PC-3 (cell line): Measurements from ENCODE around the gene THTPA. TPM values are rescaled to one million over a fixed set of nuclear protein-coding genes. Genes with fewer than 3 reads are reported as not detected.
A peak's percentile ranks its signal among the peaks of the same experiment; 100 is the strongest.

Experiments
- ATAC-seq: fragments of 200-7000 bp; cut with Tn5 transposase; 2 replicates; pipeline ENCODE4 v1.9.1; 2020; ENCODE audit warnings: mild to moderate bottlenecking, moderate library complexity
- BruUV-seq: library from RNA; stranded (reverse); fragments of 400-500 nt; replicated peaks from 2 replicates; lab custom pipeline; 2021; lab: Mats Ljungman, UMichigan
- CTCF ChIA-PET: fragments of 300-600 bp; sonication (Branson Sonifier 250); formaldehyde crosslinking; loops from one replicate; lab custom pipeline; 2022; ENCODE audit warnings: antibody characterized with exemption; lab: Charles Lee
- POLR2A ChIA-PET: fragments of 300-600 bp; sonication (Branson Sonifier 250); formaldehyde crosslinking; loops from one replicate; lab custom pipeline; 2022; ENCODE audit warnings: antibody characterized with exemption; ENCODE audit not compliant: unreplicated experiment; lab: Charles Lee
- DNase-seq: peaks from one replicate; pipeline ENCODE4 v3.0.0-alpha.2; 2015
- H2AFZ ChIP-seq: fragments of 300-600 bp; sonication (generic); 2 replicates; pipeline ENCODE4 v1.6.0; 2016; ENCODE audit warnings: antibody characterized with exemption, low read length
- H3F3A ChIP-seq: fragments of 300-600 bp; sonication (generic); one replicate; pipeline ENCODE4 v1.6.0; 2017; ENCODE audit warnings: antibody characterized with exemption, low read length, control low read depth, mild to moderate bottlenecking; ENCODE audit not compliant: unreplicated experiment
- H3K27ac ChIP-seq: fragments of 300-600 bp; sonication (generic); 2 replicates; pipeline ENCODE4 v1.5.1; 2016; ENCODE audit warnings: mild to moderate bottlenecking, low read length
- H3K27me3 ChIP-seq: fragments of 300-600 bp; sonication (generic); 2 replicates; pipeline ENCODE4 v1.6.1; 2016; ENCODE audit warnings: low read length, mixed read lengths
- H3K36me3 ChIP-seq: fragments of 300-600 bp; sonication (generic); 2 replicates; pipeline ENCODE4 v1.6.1; 2016; ENCODE audit warnings: low read depth, mixed run types, low read length, mixed read lengths
- H3K4me1 ChIP-seq: fragments of 300-600 bp; sonication (generic); 2 replicates; pipeline ENCODE4 v1.5.1; 2016; ENCODE audit warnings: low read length; ENCODE audit not compliant: insufficient read depth
- H3K4me2 ChIP-seq: fragments of 300-600 bp; sonication (generic); 2 replicates; pipeline ENCODE4 v1.6.0; 2016; ENCODE audit warnings: low read length
- H3K4me3 ChIP-seq: fragments of 300-600 bp; sonication (generic); 2 replicates; pipeline ENCODE4 v1.5.1; 2016; ENCODE audit warnings: mild to moderate bottlenecking, low read length, mixed read lengths
- H3K79me2 ChIP-seq: fragments of 300-600 bp; sonication (generic); 2 replicates; pipeline ENCODE4 v1.6.1; 2017; ENCODE audit warnings: low read length, mixed read lengths
- H3K9ac ChIP-seq: fragments of 300-600 bp; sonication (generic); 2 replicates; pipeline ENCODE4 v1.6.0; 2016; ENCODE audit warnings: mild to moderate bottlenecking, low read length
- H3K9me2 ChIP-seq: fragments of 300-600 bp; sonication (generic); replicated peaks from 2 replicates; pipeline ENCODE4 v1.6.1; 2016; ENCODE audit warnings: mixed run types, low read length, mixed read lengths
- H3K9me3 ChIP-seq: fragments of 300-600 bp; sonication (generic); 2 replicates; pipeline ENCODE4 v1.6.1; 2016; ENCODE audit warnings: low read length, mixed read lengths
- H4K20me1 ChIP-seq: fragments of 300-600 bp; sonication (generic); 2 replicates; pipeline ENCODE4 v1.6.1; 2016; ENCODE audit warnings: low read length, mixed read lengths
- CTCF ChIP-seq: fragments of 300-600 bp; sonication (generic); conservative IDR thresholded peaks from 2 replicates; pipeline ENCODE4 v1.5.1; 2017; ENCODE audit warnings: antibody characterized with exemption, low read depth, mild to moderate bottlenecking, low read length
- EZH2 ChIP-seq: fragments of 300-600 bp; sonication (generic); IDR thresholded peaks from one replicate; pipeline ENCODE4 v1.6.1; 2017; ENCODE audit warnings: antibody characterized with exemption, mild to moderate bottlenecking, low read length; ENCODE audit not compliant: unreplicated experiment
- EZH2phosphoT487 ChIP-seq: fragments of 300-600 bp; sonication (generic); IDR thresholded peaks from 2 replicates; pipeline ENCODE4 v1.6.1; 2018; ENCODE audit warnings: mild to moderate bottlenecking, antibody characterized with exemption, low read length, borderline replicate concordance
- intact Hi-C: fragments of 100-400 bp; cut with micrococcal nuclease; formaldehyde crosslinking; loops from 2 replicates; pipeline ENCODE4 v1.9.0; 2023
- total RNA-seq: library from RNA; depleted of rRNA; stranded (reverse); fragments of >200 nt; gene quantifications from 2 replicates; pipeline ENCODE4 v1.2.3, GENCODE V29; 2014

THTPA gene
- total RNA-seq, 1 experiment from 2014 or later: 13.0 TPM

- H3K36me3 ChIP-seq: no peaks in the 10 kb centered on the region
- intact Hi-C loops: no loop called here
- H3K27ac ChIP-seq: no peak overlapping the region
- CTCF ChIA-PET: no interaction called here
- no peaks in the 10 kb centered on the region for H3K9me2 ChIP-seq
- H3K9me3 ChIP-seq: no peaks in the 10 kb centered on the region
- no peak overlapping the region for H2AFZ ChIP-seq
- POLR2A ChIA-PET: no interaction called here
- no TSS peak for BruUV-seq
- H3K79me2 ChIP-seq: no peaks in the 10 kb centered on the region
- no peak overlapping the region for H3K4me3 ChIP-seq
- no peak for ATAC-seq
- peaks cover 14% of the 10 kb centered on the region for H3K27me3 ChIP-seq
- no peak for TF ChIP-seq CTCF
- no peak for TF ChIP-seq EZH2phosphoT487
- no peak for TF ChIP-seq EZH2
- H3F3A ChIP-seq: no peaks in the 10 kb centered on the region
- H3K4me1 ChIP-seq: peaks cover 12% of the 10 kb centered on the region
- no peak overlapping the region for H3K4me2 ChIP-seq
- no peaks in the 10 kb centered on the region for H4K20me1 ChIP-seq
- H3K9ac ChIP-seq: no peak overlapping the region
- no peak for DNase-seq
Measured at GRCh38 chr14:23572836-23573235, 16.8 kb downstream of the THTPA start.

GRCh38 chr14:23573384-23574015, 17.4 kb downstream of the THTPA start:
- ATAC-seq (no peak), DNase-seq (no peak)
- CTCF ChIA-PET: no interaction called here
- no peaks in the 10 kb centered on the region for H3K9me2 ChIP-seq
- H3K4me1 ChIP-seq: 0 out of 2 replicates have a peak, but pooled peaks cover 6% of the 10 kb centered on the region
- H3K79me2 ChIP-seq: no peaks in the 10 kb centered on the region
- H4K20me1 ChIP-seq: no peaks in the 10 kb centered on the region
- no peak overlapping the region for H3K9ac ChIP-seq
- no peak overlapping the region for H3K4me2 ChIP-seq
- TF ChIP-seq EZH2: no peak
- TF ChIP-seq CTCF: no peak
- TF ChIP-seq EZH2phosphoT487: no peak
- no peaks in the 10 kb centered on the region for H3K36me3 ChIP-seq
- no peaks in the 10 kb centered on the region for H3K9me3 ChIP-seq
- H3F3A ChIP-seq: no peaks in the 10 kb centered on the region
- intact Hi-C loops: no loop called here
- peaks cover 20% of the 10 kb centered on the region for H3K27me3 ChIP-seq
- no TSS peak for BruUV-seq
- POLR2A ChIA-PET: no interaction called here
- no peak overlapping the region for H2AFZ ChIP-seq
- no peak overlapping the region for H3K27ac ChIP-seq
- no peak overlapping the region for H3K4me3 ChIP-seq

GRCh38 chr14:23577004-23577681, 21.1 kb downstream of the THTPA start:
- Histone ChIP-seq H3K9ac (no peak overlapping the region), H3K4me2 (no peak overlapping the region), H3K27me3 (peaks cover 30% of the 10 kb centered on the region), H4K20me1 (no peaks in the 10 kb centered on the region), H3K36me3 (no peaks in the 10 kb centered on the region), H3K79me2 (no peaks in the 10 kb centered on the region), H3F3A (no peaks in the 10 kb centered on the region), H2AFZ (no peak overlapping the region), H3K27ac (no peak overlapping the region), H3K9me3 (no peaks in the 10 kb centered on the region), H3K4me1 (no peaks in the 10 kb centered on the region), H3K4me3 (no peak overlapping the region), H3K9me2 (no peaks in the 10 kb centered on the region)
- ChIA-PET POLR2A (no interaction called here), CTCF (no interaction called here)
- TF ChIP-seq EZH2 (no peak), EZH2phosphoT487 (no peak), CTCF (no peak)
- intact Hi-C loops: no loop called here
- BruUV-seq: no TSS peak
- peak; percentile 45; the same call in 1 of the 2 replicates for ATAC-seq
- no peak for DNase-seq
